Measurements from ENCODE around the gene CDK6.

GRCh38 chr7:92647652-92648051 lies 188.7 kb downstream of the CDK6 start:
- TF ChIP-seq EZH2 (IDR thresholded peaks at IDR 0.05; ENCODE audit: borderline replicate concordance, low read depth, low read length, poor library complexity, severe bottlenecking) (no peak), CTCF (conservative IDR thresholded peaks at IDR 0.05; ENCODE audit: low read depth, low read length) (no peak)

Data from A673 (cell line).